GM12864 (cell line): ENCODE measurements around the gene MLLT1.

ENCODE experiments used
- DNase-seq: peaks from one replicate; pipeline ENCODE4 v3.0.0-alpha.2; 2011; ENCODE audit warnings: low read depth
- H3K4me3 ChIP-seq: 2 replicates; pipeline ENCODE4 v1.5.1; 2011; ENCODE audit warnings: mild to moderate bottlenecking, low read depth, low read length, control low read depth
- CTCF ChIP-seq: IDR thresholded peaks from 2 replicates; pipeline ENCODE4 v1.5.1; 2011; ENCODE audit warnings: low read depth, mild to moderate bottlenecking, moderate library complexity, low read length, control low read depth, inconsistent platforms; ENCODE audit errors: missing control alignments

MLLT1 gene

GRCh38 chr19:6241680-6242377 lies 37.9 kb downstream of the MLLT1 start:
- no peak for TF ChIP-seq CTCF
- DNase-seq, result no peak
- no peak overlapping the region for H3K4me3 ChIP-seq

- no peak overlapping the region for H3K4me3 ChIP-seq
- DNase-seq, result no peak
- no peak for TF ChIP-seq CTCF
Measured at GRCh38 chr19:6241056-6241455, 38.7 kb downstream of the MLLT1 start.

GRCh38 chr19:6239871-6240676 lies 39.7 kb downstream of the MLLT1 start:
- no peak overlapping the region for H3K4me3 ChIP-seq
- no peak for DNase-seq
- TF ChIP-seq CTCF, result no peak

- H3K4me3 ChIP-seq, result no peak overlapping the region
- TF ChIP-seq CTCF, result no peak
- no peak for DNase-seq
Measured at GRCh38 chr19:6239401-6239844, 40.4 kb downstream of the MLLT1 start.

GRCh38 chr19:6238643-6239281 lies 41.0 kb downstream of the MLLT1 start:
- no peak overlapping the region for H3K4me3 ChIP-seq
- no peak for TF ChIP-seq CTCF
- DNase-seq, result no peak

GRCh38 chr19:6238256-6238642 lies 41.5 kb downstream of the MLLT1 start:
- no peak for TF ChIP-seq CTCF
- no peak for DNase-seq
- H3K4me3 ChIP-seq, result no peak overlapping the region
